Measurements from ENCODE around the gene KAT8. TPM values are rescaled to one million over a fixed set of nuclear protein-coding genes. Genes with fewer than 3 reads are reported as not detected.

KAT8 gene
- total and polyA plus RNA-seq, 9 of the 15 experiments (the other 6 are each of a cell fraction or from before 2014, with no cell fraction given): 10.0 to 98.5 (median 76.4) TPM

DNA sequence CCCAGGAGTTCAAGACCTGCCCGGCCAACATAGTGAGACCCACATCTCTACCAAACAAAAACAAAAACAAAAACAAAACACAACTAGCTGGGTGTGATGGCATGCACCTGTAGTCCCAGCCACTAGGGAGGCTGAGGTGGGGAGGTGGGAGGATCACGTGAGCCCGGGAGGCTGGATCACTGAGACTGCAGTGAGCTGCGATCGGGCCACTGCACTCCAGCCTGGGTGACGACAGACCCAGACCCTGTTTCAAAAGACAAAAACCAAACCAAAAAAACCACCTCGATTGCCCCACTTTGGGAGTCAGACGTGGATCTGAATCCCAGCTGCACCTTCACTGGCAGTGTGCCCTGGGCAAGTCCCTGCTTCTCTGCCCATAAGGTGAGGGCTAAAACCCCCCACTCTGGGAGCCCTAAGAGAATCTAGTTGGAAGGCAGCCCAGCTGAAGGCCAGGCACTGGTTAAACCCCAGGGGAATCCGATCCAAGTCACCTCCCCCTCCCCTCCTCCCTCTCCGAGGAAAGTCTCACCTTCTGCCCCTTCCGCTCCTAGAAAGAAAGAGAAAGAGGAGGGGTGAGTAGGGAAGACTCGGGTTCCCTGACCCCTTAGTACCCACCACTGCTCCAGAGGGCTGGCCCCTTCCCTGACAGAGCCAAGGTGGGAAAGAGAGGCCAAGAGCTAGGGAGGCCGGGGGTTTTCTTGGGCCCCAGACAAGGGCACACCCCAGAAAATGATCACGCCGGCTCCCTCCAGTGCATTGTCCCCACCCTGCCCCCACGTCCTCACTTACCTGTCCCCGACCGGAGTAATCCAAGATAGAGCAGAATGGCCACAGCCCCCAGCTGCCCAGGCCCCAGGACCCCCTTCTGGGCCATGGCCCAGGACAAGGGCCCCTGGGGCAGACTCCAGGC is 17.4 kb downstream of the KAT8 start (continued):
- TF ChIP-seq ETS2 (tag; IDR thresholded peaks at IDR 0.05; ENCODE audit: borderline replicate concordance, poor library complexity, severe bottlenecking): no peak
- TF ChIP-seq ZFX (CRISPR knock-in tag; IDR thresholded peaks at IDR 0.05): peak; percentile 11; the same call in 1 of the 2 replicates
- no peak for TF ChIP-seq HMGN3 (IDR thresholded peaks at IDR 0.05; ENCODE audit: borderline replicate concordance, extremely low read depth, insufficient read length, low read depth, low read length)
- TF ChIP-seq KAT7 (CRISPR knock-in tag; IDR thresholded peaks at IDR 0.05; ENCODE audit: borderline replicate concordance): no peak
- TF ChIP-seq RBM22 (IDR thresholded peaks at IDR 0.05; ENCODE audit: low read depth, low read length, poor library complexity, severe bottlenecking): no peak
- TF ChIP-seq ZBTB8A (IDR thresholded peaks at IDR 0.05; ENCODE audit: partially characterized antibody): no peak
- TF ChIP-seq NCOA6 (IDR thresholded peaks at IDR 0.05): no peak
- TF ChIP-seq MCM5 (IDR thresholded peaks at IDR 0.05; ENCODE audit: low read depth): no peak
- TF ChIP-seq ZNF507 (tag; conservative IDR thresholded peaks at IDR 0.05): no peak
- peak; percentile 83; the same call in 1 of the 2 replicates for TF ChIP-seq TOE1 (IDR thresholded peaks at IDR 0.05; ENCODE audit: borderline replicate concordance)
- TF ChIP-seq TOE1 (CRISPR knock-in tag; IDR thresholded peaks at IDR 0.05; ENCODE audit: borderline replicate concordance, low read depth): no peak
- no peak for TF ChIP-seq PCBP2 (IDR thresholded peaks at IDR 0.05; ENCODE audit: low read depth, low read length, poor library complexity, severe bottlenecking)
- TF ChIP-seq GABPA (tag; conservative IDR thresholded peaks at IDR 0.05; ENCODE audit: low read depth): no peak
- TF ChIP-seq, protein P1, sequence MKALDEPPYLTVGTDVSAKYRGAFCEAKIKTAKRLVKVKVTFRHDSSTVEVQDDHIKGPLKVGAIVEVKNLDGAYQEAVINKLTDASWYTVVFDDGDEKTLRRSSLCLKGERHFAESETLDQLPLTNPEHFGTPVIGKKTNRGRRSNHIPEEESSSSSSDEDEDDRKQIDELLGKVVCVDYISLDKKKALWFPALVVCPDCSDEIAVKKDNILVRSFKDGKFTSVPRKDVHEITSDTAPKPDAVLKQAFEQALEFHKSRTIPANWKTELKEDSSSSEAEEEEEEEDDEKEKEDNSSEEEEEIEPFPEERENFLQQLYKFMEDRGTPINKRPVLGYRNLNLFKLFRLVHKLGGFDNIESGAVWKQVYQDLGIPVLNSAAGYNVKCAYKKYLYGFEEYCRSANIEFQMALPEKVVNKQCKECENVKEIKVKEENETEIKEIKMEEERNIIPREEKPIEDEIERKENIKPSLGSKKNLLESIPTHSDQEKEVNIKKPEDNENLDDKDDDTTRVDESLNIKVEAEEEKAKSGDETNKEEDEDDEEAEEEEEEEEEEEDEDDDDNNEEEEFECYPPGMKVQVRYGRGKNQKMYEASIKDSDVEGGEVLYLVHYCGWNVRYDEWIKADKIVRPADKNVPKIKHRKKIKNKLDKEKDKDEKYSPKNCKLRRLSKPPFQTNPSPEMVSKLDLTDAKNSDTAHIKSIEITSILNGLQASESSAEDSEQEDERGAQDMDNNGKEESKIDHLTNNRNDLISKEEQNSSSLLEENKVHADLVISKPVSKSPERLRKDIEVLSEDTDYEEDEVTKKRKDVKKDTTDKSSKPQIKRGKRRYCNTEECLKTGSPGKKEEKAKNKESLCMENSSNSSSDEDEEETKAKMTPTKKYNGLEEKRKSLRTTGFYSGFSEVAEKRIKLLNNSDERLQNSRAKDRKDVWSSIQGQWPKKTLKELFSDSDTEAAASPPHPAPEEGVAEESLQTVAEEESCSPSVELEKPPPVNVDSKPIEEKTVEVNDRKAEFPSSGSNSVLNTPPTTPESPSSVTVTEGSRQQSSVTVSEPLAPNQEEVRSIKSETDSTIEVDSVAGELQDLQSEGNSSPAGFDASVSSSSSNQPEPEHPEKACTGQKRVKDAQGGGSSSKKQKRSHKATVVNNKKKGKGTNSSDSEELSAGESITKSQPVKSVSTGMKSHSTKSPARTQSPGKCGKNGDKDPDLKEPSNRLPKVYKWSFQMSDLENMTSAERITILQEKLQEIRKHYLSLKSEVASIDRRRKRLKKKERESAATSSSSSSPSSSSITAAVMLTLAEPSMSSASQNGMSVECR (CRISPR knock-in tag; IDR thresholded peaks at IDR 0.05): peak; percentile 40; the same call in 1 of the 2 replicates
- no peak for TF ChIP-seq ZNF140 (CRISPR knock-in tag; IDR thresholded peaks at IDR 0.05)
- TF ChIP-seq CHD4 (IDR thresholded peaks at IDR 0.05; ENCODE audit: insufficient read depth, insufficient replicate concordance, low read depth, low read length, poor library complexity, severe bottlenecking): no peak
- no peak for TF ChIP-seq SMAD4 (CRISPR knock-in tag; conservative IDR thresholded peaks at IDR 0.05)
- TF ChIP-seq BCOR (IDR thresholded peaks at IDR 0.05): peak; percentile 42; the same call in 1 of the 2 replicates
- TF ChIP-seq, protein P2, sequence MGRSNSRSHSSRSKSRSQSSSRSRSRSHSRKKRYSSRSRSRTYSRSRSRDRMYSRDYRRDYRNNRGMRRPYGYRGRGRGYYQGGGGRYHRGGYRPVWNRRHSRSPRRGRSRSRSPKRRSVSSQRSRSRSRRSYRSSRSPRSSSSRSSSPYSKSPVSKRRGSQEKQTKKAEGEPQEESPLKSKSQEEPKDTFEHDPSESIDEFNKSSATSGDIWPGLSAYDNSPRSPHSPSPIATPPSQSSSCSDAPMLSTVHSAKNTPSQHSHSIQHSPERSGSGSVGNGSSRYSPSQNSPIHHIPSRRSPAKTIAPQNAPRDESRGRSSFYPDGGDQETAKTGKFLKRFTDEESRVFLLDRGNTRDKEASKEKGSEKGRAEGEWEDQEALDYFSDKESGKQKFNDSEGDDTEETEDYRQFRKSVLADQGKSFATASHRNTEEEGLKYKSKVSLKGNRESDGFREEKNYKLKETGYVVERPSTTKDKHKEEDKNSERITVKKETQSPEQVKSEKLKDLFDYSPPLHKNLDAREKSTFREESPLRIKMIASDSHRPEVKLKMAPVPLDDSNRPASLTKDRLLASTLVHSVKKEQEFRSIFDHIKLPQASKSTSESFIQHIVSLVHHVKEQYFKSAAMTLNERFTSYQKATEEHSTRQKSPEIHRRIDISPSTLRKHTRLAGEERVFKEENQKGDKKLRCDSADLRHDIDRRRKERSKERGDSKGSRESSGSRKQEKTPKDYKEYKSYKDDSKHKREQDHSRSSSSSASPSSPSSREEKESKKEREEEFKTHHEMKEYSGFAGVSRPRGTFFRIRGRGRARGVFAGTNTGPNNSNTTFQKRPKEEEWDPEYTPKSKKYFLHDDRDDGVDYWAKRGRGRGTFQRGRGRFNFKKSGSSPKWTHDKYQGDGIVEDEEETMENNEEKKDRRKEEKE (IDR thresholded peaks at IDR 0.05; ENCODE audit: borderline replicate concordance in 1 of 2, control insufficient read depth in 1 of 2, low read depth in 2 of 2, low read length in 1 of 2): no peak
